GM18868 (cell line): ENCODE measurements around the gene SVIL.
"Not testable (repeated sequence)": the region's sequence is repeated elsewhere in the genome, so short reads cannot be mapped to it uniquely, and the experiment has no call there.

Source experiments
- ATAC-seq: cut with Tn5 transposase; IDR thresholded peaks from one replicate; pipeline ENCODE4 v1.9.1; 2021; ENCODE audit warnings: mild to moderate bottlenecking, moderate library complexity; ENCODE audit not compliant: unreplicated experiment

SVIL gene

DNA sequence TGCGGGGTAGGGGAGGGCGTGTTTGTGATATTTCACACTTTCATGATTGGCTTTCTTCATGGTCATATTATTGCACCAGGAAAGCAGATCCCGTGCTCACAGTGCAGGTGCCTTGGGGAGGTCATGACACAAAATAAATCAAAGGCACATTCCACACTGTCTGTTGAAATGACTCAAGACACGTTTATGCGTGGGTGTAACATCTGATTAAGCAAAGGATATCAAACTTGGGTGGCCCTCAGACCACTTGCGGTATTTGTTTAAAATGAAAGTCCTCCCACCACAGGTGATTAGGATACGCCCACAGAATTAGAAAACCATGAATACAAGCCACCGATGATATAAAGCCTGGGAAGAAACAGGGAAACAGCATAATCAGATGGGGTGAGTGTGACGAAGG lies 51.1 kb downstream of the SVIL start:
- ATAC-seq: no peak

DNA sequence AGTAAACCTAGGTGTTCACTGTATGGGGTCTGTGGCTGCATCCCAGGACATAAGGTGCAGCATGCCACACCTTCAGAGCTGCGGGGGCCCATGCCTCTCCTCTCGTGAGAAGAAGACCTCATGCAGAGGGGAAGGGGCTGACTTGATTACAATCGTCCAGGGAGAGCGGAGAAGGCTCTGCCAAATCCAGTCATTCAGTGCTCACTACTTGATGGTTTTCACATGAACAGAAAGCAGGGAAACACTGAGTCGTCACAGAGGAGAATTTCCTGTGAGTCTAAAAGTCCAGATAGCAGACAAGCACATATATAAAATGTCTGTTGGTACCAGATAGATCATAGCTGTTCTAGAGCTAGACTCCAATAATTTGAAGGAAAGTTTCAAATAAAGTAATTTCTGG lies 52.0 kb downstream of the SVIL start:
- ATAC-seq: not testable (repeated sequence)

DNA sequence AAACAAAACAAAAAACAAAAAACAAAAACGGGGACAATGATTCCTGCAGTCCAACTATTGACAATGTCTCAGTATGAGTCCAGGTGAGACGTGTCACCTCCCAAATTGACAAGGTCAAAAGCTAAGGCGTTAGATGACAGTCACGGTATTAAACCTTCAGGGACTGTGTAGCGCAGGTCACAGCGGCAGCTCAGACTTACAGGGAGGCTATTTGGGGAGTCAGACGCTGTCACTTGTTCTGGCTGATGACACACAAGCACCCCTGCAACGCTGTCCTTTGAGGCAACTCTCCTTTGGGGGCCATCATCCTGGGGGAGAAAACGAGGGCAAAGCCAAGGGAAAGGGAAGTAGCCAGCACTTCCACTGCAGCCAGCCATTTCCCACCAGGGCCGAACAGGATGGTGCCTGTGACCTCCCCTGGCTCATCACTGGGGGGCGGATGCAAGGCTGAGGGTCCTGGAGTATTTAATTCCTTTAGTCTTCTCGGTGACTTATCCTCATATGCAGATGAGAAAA lies 55.3 kb downstream of the SVIL start:
- no peak for ATAC-seq

DNA sequence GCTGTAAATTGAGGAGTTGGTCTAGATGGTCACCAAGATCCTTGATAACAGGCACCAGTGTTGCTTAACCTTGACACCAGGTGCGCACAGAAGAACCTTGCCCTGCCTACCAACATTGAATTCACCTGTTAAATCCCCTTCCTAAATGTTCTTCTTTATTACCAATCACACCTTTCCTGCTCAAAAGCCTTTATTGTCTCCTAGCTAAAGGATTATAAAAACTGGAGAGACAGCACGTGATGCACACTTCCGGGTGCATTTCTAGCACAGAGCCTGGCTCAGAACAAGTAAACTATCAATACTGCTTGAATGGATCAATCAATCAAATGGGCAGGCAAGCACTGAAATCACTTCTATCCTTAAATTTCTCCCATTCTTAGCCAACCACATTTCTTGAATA lies 56.3 kb downstream of the SVIL start:
- no peak for ATAC-seq

DNA sequence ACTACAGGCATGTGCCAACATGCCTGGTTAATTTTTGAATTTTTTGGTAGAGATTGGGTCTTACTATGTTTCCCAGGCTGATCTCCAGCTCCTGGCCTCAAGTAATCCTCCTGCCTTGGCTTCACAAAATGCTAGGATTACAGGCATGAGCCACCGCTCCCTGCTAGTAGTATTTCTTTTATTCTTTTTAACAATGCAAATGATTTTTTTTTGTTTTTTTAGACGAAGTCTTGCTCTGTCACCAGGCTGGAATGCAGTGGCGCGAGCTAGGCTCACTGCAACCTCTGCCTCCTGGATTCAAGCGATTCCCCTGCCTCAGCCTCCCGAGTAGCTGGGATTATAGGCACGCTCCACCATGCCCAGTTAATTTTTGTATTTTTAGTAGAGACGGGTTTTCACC lies 58.1 kb downstream of the SVIL start:
- no peak for ATAC-seq

DNA sequence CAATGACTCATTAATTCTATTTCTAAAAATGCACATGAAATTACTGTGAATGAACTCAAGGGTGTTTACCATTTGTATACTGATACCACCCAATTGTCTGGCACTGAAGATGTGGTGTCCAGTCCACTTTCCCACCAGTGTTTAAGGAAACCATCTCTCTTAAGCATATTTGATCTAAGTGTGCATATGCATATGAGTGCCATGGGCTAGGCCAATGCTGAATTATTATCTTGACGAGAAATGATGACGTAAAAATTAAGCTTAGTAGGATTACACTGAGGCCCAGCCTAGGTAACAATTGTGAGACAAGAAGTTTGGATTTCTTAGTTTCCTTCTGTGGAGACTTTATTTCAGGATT lies 59.7 kb downstream of the SVIL start:
- no peak for ATAC-seq

DNA sequence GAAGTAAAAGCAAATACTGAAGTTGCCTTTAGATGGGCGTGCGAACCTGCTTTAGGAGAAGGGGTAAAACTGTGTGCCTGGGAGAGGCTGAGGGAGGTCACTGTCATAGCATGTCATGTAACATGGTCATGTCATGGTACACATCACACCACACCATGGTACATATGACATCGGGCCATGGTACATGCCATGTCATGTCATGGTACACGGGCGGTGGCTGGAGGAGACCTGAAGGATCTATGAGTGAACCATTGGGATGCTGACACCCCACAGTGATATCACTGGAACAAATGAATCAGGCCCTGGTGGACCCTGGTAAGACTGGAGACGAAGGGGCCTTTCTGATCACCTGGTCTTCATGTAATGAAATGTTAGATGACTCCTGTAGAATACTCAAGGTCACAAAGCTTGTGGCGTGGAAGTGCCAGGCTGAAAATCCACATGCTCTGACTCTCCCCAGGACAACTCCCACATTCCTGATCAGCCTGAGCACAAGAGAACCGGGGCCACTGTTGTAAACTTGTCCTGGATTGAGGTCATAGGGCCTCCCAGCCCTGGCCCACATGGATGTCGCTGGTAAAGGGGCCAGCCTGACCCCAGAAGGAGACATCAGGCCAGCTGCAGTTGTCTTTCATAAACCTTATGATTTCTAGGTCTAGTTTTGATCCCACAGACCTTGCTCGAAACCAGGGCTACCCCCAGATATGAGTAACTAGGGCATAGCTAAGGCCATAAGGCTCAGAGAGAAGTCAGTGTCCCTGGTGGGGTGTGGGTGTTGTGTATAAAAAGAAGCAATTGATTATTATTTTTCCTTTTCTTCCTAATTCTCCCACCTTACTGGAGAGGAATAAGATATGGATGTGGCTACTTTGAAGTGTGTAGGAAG lies 60.3 kb downstream of the SVIL start:
- ATAC-seq: not testable (repeated sequence)

DNA sequence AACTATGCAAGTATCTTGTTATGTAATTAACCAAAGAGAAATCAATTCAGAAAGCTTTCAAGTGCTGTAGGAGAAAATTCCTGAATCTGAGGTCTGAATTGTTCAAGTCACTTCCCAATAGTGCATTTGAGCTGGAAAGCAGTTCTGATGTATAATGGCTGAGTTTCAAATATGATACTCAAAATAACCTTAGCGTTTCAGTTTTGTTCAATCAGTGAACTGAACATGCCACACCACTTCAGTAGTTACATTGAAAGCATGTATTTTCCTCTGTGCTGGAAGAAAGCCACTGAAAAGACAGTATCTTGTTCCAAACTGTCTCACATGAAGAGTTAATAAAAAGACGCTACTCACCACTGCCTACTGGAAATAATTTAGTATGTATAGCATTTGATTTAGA lies 64.5 kb downstream of the SVIL start:
- ATAC-seq: not testable (repeated sequence)

DNA sequence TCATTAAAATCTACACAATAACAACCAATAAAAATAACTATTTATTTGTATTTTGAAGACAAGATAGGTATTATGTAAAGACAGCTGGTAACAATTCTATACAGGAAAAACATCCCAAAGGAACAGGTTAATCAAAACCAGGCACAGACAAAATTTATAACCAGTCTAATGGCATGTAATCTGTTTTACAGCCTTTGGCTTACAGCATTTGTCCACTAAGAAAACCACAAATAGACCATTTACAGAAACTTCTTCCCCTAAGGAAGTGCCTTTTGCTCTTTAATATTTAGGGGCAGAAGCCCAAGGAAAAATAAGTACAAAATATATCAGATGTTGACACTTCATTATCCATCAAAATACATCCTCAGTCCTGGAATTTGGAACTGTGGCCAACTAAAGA lies 65.0 kb downstream of the SVIL start:
- no peak for ATAC-seq

DNA sequence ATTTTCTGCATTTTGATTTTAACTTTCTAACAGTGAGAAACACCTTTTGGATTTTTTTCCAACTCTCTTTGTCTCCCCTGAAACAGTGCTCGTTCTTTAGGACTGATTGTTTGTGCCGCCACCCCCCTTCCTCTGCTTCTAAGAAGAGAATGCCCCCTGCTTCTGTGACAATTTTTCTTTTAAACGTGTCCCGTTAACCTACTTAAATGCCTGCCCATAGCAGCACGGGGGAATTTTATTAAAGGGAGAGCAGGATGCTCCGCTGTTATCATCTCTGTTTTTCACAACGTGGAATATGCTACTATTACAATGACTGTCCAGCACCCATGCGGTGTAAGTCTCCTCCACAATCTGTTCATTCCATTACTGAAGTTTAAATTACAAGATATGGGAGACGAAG lies 67.8 kb downstream of the SVIL start:
- ATAC-seq: no peak

DNA sequence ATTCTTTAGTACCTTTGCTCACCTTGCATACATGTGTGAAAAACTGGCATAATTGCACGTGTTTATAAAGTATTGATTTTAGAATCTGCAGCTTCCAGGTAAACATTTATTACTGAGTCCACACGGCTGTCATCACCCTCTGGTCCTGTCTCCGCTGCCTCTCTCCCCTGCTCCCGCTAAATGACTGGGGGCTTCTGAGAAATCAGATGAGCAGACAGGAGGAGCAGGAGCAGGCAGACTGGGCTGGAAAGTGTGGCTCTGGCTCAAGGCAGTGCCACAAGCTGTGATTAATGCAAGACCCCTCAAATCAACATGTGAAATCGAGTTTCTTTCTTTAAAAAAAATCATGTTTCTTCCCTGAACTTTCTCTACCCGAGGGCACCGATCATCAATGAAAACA lies 68.6 kb downstream of the SVIL start:
- ATAC-seq: not testable (repeated sequence)

DNA sequence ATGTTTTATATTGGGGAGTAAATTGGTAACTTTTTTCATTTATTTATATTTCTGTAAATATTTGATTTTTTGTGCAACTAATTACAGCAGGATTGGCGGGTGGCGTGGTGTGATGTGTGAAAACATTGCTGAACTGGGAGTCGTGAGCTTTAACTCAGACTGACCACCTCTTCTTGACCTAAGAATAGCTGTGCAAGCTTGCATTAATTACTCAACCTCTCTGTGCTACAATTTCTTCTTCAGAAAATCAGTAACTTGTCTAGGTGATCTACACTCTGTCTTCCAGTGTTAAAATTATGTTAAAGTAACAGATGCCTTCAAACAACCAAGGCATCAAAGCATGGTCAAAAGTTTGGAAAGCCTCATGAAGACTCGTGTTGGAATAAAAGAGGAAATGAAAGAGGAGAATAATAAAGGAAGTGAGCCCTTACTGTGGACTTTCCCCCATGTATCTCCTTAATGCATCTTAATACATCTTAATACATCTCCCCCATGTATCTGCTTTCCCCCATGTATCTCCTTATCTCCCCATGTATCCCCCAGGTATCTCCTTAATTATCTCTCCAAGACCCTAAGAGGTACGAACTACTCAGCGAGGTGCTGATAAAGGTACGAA lies 71.2 kb downstream of the SVIL start:
- peak; percentile 56 for ATAC-seq

DNA sequence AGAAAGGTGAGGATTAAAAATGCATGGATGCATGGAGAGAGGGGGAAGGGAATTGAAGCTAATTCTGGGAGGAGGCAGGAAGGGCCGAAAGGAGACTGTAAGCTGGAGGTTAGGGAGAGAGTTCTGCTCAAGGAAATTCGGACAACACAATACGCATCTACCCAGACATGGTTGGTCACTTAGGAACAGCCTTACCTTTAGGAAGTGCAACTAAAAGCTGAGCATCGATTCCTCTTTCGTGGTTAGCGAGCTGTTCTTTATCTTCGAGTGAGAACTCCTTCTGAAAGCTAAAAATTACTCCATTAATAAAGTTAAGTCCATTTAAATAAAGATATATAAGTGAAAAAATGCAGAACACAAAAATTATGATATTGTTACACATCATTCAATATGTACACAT lies 71.8 kb downstream of the SVIL start:
- ATAC-seq: peak; percentile 93

DNA sequence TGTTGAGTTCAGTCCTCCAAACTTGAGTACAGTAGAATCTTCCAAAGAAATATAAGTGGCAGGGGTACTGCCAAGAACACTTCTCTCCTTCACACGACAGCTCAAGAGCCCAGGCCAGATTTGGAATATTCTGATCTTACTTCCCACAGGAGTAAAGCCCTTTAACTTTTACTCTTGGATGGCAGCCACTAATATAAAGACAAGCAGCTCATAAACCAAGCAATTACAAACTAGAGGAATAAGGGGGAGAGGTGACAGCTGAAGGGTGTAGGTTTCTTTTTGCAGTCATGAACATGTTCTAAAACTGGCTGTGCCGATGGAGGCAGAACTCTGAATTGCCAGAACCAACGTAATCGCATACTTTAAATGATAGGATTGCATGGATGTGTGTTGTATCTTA lies 74.8 kb downstream of the SVIL start:
- ATAC-seq: no peak

DNA sequence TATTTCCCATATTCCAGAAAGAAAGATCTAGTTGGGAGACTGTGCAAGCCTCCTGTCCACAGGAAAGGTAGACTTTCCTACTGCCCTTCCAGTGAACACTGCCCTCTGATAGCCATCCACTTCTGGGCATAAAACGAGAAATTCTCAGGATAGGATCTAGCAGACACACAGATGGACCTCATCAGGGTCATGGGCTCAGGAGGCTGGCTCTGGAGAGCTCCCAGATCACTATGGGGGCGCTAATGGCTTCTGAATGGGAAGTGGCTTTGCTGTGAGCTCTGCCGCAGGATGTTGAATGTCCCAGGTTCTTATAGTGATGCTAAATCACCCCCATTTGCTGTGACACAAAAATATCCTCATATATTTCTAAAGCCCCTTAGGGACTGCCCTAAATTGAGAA lies 77.1 kb downstream of the SVIL start:
- no peak for ATAC-seq

DNA sequence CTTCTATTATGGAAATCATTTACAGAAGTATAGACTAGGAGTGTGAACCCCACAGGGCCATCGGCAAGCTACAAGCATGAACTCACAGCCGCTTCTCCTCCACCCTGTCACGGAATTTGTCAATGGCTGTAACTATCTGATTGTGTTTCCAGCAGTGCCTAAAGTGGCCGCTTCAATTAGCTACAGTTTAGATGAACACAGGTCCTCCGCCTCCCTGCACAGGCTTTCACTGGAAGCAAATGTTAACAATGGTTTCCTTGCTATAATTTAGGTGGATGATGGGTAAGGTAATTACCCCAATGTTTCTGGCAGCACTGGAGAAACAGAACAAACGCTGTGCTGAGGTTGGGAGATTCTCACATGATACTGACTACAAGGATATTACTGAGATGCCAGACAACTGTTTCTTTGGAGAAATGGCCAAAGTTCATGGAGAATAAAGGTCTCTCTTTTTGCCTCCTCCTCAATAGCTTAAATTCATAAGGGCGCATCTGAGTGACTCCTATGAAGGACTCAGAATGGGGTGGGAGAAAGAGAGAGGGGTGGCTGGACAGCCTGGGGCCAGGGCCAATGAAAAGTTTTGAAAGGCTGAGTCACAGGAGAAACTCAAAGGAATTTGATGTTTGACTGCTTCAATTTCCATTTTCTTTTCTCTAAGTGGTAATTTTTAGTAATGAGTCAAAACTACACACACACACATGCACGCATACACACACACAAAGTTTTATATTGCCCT lies 78.9 kb downstream of the SVIL start:
- ATAC-seq: no peak

DNA sequence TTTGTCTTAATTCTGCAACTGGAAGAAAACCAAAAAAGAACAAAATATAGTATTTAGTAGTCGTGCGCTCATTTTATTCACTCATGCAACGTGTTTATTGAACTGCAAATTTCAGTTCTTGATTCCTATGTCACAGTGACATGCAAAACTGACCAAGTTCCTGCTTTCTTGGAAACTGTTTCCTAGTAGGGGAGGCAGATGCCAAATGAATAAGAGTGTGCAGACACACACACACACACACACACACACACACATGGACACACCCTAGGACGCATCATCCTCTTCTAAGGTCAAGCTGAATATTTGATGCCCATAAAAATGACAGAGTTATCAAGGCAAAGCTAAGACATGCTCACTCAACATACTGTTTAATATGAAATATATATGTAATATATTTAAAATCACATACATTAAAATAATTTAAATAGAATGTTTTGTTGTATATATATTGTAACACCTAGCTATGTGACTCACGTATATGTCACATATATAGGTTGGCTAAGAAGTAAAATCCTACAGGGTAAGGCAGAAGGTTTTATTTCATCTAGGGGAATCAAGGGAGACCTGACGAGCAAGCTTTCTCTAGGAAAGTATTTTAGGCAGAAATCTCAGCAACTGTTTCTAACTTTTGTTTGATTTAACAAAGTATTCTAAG lies 79.6 kb downstream of the SVIL start:
- ATAC-seq: no peak

DNA sequence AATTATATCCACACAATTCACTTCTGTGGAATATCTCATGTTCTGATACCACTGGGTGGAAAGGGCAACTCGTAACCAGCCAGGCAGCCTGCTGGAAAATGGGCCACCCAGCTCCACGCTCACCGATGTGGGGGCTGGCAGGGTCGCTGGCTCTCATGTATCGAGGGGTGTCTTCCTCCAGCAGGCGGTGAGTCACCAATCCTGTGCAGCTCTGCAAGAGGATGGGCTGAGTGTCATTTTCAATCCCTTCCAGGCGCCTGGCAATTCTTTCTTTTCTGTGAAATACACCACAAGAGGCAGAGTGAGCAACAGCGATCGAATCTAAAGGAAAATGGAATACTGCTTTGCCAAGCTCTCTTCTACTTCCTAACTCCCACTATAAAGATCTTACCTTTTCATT lies 80.1 kb downstream of the SVIL start:
- ATAC-seq: no peak

DNA sequence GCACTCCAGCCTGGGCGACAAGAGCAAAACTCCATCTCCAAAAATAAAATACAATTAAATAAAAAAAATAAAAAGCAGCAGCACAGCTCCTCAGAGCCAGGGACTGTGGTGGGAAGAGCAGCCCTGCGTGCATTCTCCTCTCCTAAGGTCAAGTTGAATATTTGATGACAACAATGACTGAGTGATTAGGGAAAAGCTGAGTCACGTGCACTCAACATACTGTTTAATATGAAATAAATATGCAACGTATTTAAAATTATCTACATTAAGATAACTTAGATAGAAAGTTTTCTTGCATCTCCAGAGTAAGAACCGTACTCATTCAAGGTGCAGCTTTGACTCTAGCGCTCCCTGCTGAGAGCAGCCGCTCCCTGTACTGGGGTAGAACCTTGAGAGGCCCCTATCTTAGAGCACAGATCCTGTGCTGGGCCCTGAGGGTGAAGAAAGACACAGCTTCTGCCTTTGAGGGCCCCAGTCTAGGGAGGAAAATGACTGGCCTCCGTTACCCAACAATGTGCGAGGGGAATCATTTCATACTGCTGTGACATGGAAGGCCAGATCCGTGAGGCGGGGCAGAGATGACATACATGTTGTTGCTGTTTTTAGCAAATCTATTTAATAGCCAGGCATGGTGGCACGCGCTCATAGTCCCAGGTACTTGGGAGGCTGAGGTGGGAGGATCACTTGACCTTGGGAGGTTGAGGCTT lies 81.1 kb downstream of the SVIL start:
- no peak for ATAC-seq

DNA sequence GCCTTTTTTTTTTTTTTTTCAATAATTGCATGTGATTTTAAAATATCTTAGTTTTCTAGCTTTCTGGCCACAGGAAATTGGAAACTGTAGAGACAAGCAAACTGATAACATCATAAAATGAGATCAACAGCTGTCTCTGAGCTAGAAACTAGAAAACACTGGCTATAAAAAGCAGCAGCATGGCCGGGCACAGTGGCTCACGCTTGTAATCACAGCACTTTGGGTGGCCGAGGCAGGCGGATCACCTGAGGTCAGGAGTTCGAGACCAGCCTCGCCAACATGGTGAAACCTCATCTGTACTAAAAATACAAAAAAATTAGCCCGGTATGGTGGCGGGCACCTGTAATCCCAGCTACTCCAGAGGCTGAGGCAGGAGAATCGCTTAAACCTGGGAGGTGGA lies 81.7 kb downstream of the SVIL start:
- ATAC-seq: not testable (repeated sequence)

DNA sequence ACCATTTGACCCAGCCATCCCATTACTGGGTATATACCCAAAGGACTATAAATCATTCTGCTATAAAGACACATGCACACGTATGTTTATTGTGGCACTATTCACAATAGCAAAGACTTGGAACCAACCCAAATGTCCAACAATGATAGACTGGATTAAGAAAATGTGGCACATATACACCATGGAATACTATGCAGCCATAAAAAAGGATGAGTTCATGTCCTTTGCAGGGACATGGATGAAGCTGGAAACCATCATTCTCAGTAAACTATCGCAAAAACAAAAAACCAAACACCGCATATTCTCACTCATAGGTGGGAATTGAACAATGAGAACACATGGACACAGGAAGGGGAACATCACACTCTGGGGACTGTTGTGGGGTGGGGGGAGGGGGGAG lies 85.3 kb downstream of the SVIL start:
- not testable (repeated sequence) for ATAC-seq
